Fibroblast of lung (primary cell): ENCODE data around the gene TSPAN10. TPM values are rescaled to one million over a fixed set of nuclear protein-coding genes. Genes with fewer than 3 reads are reported as not detected.

ENCODE experiments used
- DNase-seq, 2 donors: peaks; one replicate each; pipeline versions ENCODE4 v3.0.0 to v3.0.0-alpha.2; 2010; ENCODE audit warnings: low read depth in 2 of 2
- H2AFZ ChIP-seq: 2 replicates; pipeline ENCODE4 v1.5.1; 2012; ENCODE audit warnings: low read length, control low read depth, inconsistent platforms
- H3K27ac ChIP-seq: 2 replicates; pipeline ENCODE4 v1.5.1; 2011; ENCODE audit warnings: low read length, control low read depth; ENCODE audit not compliant: insufficient read depth
- H3K27me3 ChIP-seq: 2 replicates; pipeline ENCODE4 v1.5.1; 2011; ENCODE audit warnings: mild to moderate bottlenecking, low read length; ENCODE audit not compliant: control insufficient read depth, insufficient read depth
- H3K36me3 ChIP-seq: 2 replicates; pipeline ENCODE4 v1.5.1; 2011; ENCODE audit warnings: low read length; ENCODE audit not compliant: control insufficient read depth, insufficient read depth
- H3K4me1 ChIP-seq: 2 replicates; pipeline ENCODE4 v1.5.1; 2011; ENCODE audit warnings: low read length; ENCODE audit not compliant: control insufficient read depth, insufficient read depth; ENCODE audit errors: extremely low read depth
- H3K4me2 ChIP-seq: 2 replicates; pipeline ENCODE4 v1.5.1; 2011; ENCODE audit warnings: low read length, control low read depth; ENCODE audit not compliant: insufficient read depth; ENCODE audit errors: extremely low read depth
- H3K4me3 ChIP-seq, 4 experiments: fragments of 200-600 bp in 1 of 4; sonication (generic) in 1 of 4; replicated peaks in 1 of 4; 2 replicates each; pipeline ENCODE4 v1.5.1; 2011 to 2016; ENCODE audit warnings: low read length in 4 of 4, low read depth in 3 of 4, mild to moderate bottlenecking in 3 of 4, control low read depth in 2 of 4, inconsistent platforms in 1 of 4, mixed read lengths in 1 of 4; ENCODE audit not compliant: insufficient read depth in 1 of 4; ENCODE audit errors: control extremely low read depth in 1 of 4
- H3K79me2 ChIP-seq: 2 replicates; pipeline ENCODE4 v1.5.1; 2012; ENCODE audit warnings: mild to moderate bottlenecking, low read length, inconsistent platforms; ENCODE audit not compliant: control insufficient read depth, insufficient read depth
- H3K9ac ChIP-seq: 2 replicates; pipeline ENCODE4 v1.5.1; 2011; ENCODE audit warnings: mild to moderate bottlenecking, low read length, control low read depth; ENCODE audit not compliant: insufficient read depth
- H3K9me3 ChIP-seq: 2 replicates; pipeline ENCODE4 v1.5.1; 2012; ENCODE audit warnings: low read depth, low read length; ENCODE audit not compliant: control insufficient read depth, insufficient read depth
- H4K20me1 ChIP-seq: 2 replicates; pipeline ENCODE4 v1.5.1; 2011; ENCODE audit warnings: low read length; ENCODE audit not compliant: control insufficient read depth, insufficient read depth; ENCODE audit errors: extremely low read depth
- EZH2 ChIP-seq: IDR thresholded peaks from 2 replicates; pipeline ENCODE4 v1.5.1; 2012; ENCODE audit warnings: low read length, control low read depth, mild to moderate bottlenecking; ENCODE audit errors: missing control alignments
- polyA plus RNA-seq, 2 donors: library from polyadenylated mRNA; depleted of rRNA in 1 of 2; stranded (reverse) in 1 of 2; unstranded in 1 of 2; fragments of >200 nt; gene quantifications; 2 replicates each; pipeline ENCODE4 v1.2.1, GENCODE V29; 2011 to 2012; ENCODE audit warnings: missing spikeins in 1 of 2
- total RNA-seq: library from RNA; depleted of rRNA; stranded (reverse); fragments of >200 nt; gene quantifications from 2 replicates; pipeline ENCODE4 v1.2.1, GENCODE V29; 2014
- TF ChIP-seq, protein P1 (sequence below), 2 donors: IDR thresholded peaks in 1 of 2; conservative IDR thresholded peaks in 1 of 2; 1 replicate in 1 of 2; 2 replicates in 1 of 2; pipeline ENCODE4 v1.5.1; 2011 to 2012; ENCODE audit warnings: low read length in 2 of 2, control low read depth in 1 of 2, inconsistent platforms in 1 of 2, low read depth in 1 of 2, mild to moderate bottlenecking in 1 of 2

The TSPAN10 gene
- total and polyA plus RNA-seq, 2 donors (not counting 1 experiment from before 2014, with no cell fraction given): 1.3 to 3.0 TPM

DNA sequence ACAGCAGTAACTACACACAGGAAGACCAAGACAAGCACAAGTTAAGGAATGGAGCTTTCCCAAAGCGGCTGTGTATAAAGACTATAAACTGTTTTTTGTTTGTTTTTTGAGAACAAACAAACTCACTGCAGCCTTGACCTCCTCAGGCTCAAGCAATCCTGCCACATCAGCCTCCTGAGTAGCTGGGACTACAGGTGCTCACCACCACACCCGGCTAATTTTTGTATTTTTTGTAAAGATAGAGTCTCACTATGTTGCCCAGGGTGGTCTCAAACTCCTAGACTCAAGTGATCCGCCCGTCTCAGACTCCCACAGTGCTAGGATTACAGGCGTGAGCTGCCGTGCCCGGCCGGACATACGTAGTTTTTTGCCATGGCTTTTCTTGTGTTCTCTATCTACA, 23.4 kb downstream of the TSPAN10 start:
- Histone ChIP-seq H3K79me2 (peaks cover 6% of the 10 kb centered on the region), H4K20me1 (no peaks in the 10 kb centered on the region), H3K4me1 (peaks cover 3% of the 10 kb centered on the region), H3K4me3 (no peak overlapping the region), H2AFZ (no peak overlapping the region), H3K9me3 (no peaks in the 10 kb centered on the region), H3K36me3 (peaks cover 10% of the 10 kb centered on the region), H3K4me2 (no peak overlapping the region), H3K27me3 (no peaks in the 10 kb centered on the region), H3K27ac (no peak overlapping the region), H3K9ac (no peak overlapping the region)
- DNase-seq: no peak
- TF ChIP-seq, protein P1, sequence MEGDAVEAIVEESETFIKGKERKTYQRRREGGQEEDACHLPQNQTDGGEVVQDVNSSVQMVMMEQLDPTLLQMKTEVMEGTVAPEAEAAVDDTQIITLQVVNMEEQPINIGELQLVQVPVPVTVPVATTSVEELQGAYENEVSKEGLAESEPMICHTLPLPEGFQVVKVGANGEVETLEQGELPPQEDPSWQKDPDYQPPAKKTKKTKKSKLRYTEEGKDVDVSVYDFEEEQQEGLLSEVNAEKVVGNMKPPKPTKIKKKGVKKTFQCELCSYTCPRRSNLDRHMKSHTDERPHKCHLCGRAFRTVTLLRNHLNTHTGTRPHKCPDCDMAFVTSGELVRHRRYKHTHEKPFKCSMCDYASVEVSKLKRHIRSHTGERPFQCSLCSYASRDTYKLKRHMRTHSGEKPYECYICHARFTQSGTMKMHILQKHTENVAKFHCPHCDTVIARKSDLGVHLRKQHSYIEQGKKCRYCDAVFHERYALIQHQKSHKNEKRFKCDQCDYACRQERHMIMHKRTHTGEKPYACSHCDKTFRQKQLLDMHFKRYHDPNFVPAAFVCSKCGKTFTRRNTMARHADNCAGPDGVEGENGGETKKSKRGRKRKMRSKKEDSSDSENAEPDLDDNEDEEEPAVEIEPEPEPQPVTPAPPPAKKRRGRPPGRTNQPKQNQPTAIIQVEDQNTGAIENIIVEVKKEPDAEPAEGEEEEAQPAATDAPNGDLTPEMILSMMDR (conservative IDR thresholded peaks at IDR 0.05 in 1 of 2, IDR thresholded peaks at IDR 0.05 in 1 of 2; ENCODE audit: low read depth in 1 of 2, low read length in 2 of 2): no peak
- TF ChIP-seq EZH2: no peak

DNA sequence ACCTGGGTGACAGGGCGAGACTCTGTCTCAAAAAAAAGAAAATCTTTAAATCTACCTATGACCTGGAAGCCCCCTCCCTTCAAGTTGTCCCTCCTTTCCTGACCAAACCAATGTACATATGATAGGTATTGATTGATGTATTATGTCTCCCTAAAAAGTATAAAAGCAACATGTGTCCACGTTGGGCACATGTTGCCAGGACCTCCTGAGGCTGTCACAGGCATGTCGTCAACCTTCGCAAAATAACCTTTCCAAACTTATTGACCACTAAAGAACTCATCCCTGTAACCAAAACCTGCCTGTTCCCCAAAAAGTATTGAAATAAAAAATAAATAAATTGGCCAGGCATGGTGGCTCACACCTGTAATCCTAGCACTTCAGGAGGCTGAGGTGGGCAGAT, 25.0 kb downstream of the TSPAN10 start:
- Histone ChIP-seq H3K4me2 (no peak overlapping the region), H3K27me3 (no peaks in the 10 kb centered on the region), H3K79me2 (peaks cover 16% of the 10 kb centered on the region), H3K27ac (no peak overlapping the region), H4K20me1 (no peaks in the 10 kb centered on the region), H2AFZ (no peak overlapping the region), H3K9ac (no peak overlapping the region), H3K36me3 (peaks cover 10% of the 10 kb centered on the region), H3K4me1 (peaks cover 7% of the 10 kb centered on the region), H3K4me3 (no peak overlapping the region), H3K9me3 (no peaks in the 10 kb centered on the region)
- no peak for DNase-seq
- no peak for TF ChIP-seq EZH2
- TF ChIP-seq, protein P1 (conservative IDR thresholded peaks at IDR 0.05 in 1 of 2, IDR thresholded peaks at IDR 0.05 in 1 of 2; ENCODE audit: low read depth in 1 of 2, low read length in 2 of 2): no peak

DNA sequence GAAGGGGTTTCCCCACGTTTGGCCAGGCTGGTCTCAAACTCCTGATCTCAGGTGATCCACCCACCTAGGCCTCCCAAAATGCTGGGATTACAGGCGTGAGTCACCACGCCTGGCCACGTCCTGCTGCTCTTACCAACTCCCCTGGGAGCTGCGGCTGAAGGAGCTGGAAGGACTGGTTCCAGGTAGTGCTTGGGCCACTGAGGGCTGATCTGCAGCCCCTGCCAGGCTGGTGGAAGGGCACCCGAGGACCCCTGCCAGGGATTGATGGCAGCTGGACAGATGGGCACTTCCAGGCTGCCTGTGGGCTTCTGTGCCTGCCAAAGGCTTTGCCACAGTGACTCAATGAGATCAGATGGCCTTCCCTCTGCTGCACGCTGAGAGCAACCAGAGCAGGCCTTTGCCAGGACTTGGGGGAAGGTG, 27.1 kb downstream of the TSPAN10 start:
- Histone ChIP-seq H3K4me2 (no peak overlapping the region), H3K4me1 (peaks cover 9% of the 10 kb centered on the region), H3K4me3 (no peak overlapping the region), H3K79me2 (peaks cover 27% of the 10 kb centered on the region), H3K9ac (no peak overlapping the region), H3K27me3 (no peaks in the 10 kb centered on the region), H3K27ac (no peak overlapping the region), H3K9me3 (no peaks in the 10 kb centered on the region), H4K20me1 (no peaks in the 10 kb centered on the region), H2AFZ (no peak overlapping the region), H3K36me3 (peaks cover 10% of the 10 kb centered on the region)
- TF ChIP-seq, protein P1 (conservative IDR thresholded peaks at IDR 0.05 in 1 of 2, IDR thresholded peaks at IDR 0.05 in 1 of 2; ENCODE audit: low read depth in 1 of 2, low read length in 2 of 2): no peak
- DNase-seq: no peak
